GM21723 (cell line): ENCODE results near the gene SLC47A1.
"Not testable (repeated sequence)": the region's sequence is repeated elsewhere in the genome, so short reads cannot be mapped to it uniquely, and the experiment has no call there.

Experiments
- ATAC-seq: cut with Tn5 transposase; IDR thresholded peaks from one replicate; pipeline ENCODE4 v1.9.1; 2021; ENCODE audit warnings: mild to moderate bottlenecking, moderate library complexity; ENCODE audit not compliant: unreplicated experiment

The SLC47A1 gene, protein sequence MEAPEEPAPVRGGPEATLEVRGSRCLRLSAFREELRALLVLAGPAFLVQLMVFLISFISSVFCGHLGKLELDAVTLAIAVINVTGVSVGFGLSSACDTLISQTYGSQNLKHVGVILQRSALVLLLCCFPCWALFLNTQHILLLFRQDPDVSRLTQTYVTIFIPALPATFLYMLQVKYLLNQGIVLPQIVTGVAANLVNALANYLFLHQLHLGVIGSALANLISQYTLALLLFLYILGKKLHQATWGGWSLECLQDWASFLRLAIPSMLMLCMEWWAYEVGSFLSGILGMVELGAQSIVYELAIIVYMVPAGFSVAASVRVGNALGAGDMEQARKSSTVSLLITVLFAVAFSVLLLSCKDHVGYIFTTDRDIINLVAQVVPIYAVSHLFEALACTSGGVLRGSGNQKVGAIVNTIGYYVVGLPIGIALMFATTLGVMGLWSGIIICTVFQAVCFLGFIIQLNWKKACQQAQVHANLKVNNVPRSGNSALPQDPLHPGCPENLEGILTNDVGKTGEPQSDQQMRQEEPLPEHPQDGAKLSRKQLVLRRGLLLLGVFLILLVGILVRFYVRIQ

DNA sequence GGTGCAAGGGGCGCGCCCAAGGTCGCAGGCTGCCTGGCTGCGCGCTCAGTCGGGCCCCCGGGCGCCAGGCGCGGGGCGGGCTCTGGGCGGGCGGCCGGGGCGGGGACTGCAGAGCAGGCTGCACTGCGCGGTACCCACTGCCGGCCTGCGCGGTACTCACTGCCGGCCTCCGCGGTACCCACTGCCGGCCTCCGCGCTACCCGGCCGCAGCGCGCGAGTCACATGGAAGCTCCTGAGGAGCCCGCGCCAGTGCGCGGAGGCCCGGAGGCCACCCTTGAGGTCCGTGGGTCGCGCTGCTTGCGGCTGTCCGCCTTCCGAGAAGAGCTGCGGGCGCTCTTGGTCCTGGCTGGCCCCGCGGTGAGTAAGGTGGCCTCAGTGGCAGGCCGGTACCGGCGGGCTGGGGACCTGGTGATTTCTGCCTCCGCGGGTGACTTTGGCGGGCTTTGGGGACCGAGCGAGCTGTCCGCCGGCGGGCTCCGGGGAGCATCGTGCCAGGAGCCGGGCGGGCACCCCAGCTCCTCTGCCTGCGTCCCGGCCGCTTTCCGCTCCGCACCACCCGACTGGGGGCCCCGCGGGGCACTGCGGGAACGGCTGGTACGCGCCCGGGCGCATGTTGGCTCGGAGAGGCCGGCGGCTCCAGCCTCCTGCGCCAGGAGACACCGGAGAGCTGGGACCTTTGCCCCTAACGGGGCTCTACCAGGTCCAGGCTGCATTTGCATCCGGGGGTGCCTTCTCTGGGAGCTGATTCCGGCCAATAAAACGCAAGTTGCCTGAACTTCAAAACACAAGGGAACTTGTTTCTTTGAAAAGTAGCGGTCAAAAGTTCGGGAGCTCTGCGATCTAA, at the start of gene SLC47A1:
Gene SLC47A1, plus strand, starts transcription at position 137 of the 844 bp plus-strand sequence. Its CDS starts 86 bp downstream, at position 223.
- no peak for ATAC-seq

DNA sequence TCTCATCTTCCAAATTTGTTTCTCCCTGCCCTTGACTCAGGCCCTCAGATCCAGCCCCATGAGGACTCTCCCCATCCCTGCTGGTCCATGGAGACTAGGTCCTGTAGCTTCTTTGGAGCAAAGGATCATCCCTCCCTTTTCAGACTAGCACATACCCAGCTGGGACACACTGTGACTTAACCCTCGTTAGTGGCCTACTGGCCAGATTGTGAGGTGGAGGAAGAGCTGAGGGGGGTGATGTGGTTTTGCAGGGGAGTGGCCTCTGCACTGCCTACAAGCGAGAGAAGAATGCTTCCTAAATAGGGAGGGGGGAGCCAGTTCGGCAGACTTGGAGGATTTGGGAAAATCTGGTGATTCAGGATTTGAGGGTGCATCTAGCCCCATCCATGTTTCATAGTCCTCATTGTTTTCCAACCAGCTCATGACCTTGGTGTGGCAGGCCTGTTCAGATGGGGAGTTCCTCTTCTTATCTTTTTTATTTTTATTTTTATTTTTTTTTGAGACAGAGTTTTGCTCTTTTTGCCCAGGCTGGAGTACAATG, 47.8 kb upstream of the SLC47A1 start:
- ATAC-seq, result no peak

DNA sequence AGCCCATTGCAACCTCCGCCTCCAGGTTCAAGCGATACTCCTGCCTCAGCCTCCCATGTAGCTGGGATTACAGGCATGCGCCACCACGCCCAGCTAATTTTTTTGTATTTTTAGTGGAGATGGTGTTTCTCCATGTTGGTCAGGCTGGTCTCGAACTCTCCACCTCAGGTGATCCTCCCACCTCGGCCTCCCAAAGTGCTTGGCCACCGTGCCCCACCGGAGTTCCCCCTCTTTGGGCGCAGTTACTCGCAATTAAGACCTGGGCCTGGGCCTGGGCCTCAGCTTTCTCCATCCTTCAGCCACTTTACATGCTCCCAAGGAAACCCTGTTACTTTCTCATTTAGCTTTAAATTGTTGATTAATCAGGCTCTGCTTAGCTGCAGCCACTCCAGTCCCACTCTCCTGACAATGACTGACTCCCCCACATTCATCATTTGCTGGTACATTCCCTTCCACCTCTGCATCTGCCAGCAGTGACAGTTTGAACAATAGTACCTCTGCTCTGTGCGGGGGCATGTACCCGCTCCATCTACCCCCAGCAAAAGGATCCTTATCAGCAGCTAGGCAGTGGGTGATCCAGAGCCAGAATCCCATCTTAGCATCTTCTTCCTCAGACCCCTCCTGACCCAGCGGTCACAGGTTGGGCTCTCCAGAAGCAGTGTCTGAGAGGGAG, 47.2 kb upstream of the SLC47A1 start:
- ATAC-seq, result no peak

DNA sequence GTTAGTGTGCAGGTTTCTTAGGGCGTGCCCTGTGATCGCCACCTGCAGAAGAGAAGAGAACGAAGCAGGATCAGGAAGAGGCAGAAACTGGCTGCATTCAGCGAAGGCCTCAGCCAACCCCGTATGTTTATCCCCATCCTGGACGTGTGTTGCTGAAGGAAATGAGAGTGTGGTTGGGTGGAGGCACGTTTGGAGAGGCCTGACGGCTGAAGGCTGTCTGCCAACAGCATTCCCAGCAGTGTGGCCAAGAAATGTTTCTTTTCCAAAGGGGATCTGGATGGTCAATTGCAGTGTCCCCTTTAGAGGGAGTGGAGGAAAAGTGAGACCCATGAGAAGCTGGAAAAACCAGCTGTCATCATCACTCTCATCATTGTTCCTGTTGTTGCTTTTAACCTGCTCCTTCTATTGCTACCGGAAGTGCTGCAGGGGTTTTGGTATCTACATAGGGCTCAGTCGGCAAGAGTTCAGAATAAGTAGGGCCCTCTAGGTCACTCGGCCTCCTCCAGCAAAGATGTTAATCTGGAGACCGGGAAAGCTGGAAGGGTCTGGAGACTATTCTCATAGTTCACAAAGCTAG, 46.5 kb upstream of the SLC47A1 start:
- ATAC-seq, result no peak

DNA sequence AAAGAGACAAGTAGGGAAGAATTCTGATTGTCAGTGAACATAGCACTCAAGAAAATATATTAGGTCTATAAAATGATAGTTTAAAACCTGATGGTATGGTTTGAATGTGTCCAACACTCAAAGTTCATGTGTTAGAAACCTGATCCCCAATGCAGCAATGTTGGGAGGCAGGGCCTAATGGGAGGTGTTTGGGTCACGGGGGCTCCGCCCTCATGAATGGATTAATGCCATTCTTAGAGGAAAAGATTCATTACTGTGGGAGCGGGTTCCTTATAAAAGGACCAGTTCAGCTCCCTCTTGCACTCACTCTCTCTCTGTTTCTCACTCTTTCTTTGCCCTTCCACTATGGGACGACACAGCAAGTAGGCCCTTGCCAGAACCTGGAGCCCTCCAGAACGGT, 41.5 kb upstream of the SLC47A1 start:
- ATAC-seq, result no peak

DNA sequence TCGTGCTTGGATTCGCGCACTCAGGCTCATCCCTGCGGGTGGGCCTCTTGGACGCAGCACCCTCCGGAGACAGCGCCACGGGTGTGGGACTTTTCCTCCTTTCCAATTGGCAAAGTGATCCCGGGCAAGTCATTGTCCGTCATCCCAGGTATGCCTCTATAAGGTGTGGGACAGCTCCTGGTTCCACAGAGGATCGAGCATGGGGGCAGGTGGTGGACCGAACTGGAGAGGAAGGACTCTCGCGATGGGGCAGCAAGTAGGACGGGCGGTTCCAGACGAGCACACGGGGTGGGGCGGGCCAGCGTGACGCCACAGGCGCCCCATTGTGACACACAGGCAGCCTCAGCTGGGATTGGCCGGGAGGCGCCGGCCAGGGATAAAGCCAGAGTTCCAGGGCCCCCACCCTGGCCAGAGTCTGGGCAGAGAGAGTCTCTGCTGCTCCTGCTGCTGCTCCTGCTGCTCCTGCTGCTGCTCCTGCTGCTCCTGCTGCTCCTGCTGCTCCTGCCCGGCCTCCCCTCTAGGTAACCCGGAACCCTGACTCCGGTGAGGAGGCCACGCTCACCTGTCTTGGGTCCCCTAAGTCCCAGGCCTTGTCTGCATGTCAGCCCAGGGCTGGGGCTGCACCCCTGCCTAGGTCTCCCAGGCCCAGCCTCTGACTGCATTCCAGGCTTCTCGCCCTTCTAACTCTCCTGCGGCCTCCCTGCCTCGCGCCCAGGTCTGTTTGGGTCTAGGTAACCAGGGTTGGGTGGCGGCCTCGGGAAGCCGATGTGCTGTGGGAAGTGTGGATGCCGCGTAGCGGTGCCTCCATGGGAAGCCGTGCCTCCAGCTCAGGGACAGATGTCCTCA, 38.5 kb upstream of the SLC47A1 start:
- ATAC-seq, result no peak

DNA sequence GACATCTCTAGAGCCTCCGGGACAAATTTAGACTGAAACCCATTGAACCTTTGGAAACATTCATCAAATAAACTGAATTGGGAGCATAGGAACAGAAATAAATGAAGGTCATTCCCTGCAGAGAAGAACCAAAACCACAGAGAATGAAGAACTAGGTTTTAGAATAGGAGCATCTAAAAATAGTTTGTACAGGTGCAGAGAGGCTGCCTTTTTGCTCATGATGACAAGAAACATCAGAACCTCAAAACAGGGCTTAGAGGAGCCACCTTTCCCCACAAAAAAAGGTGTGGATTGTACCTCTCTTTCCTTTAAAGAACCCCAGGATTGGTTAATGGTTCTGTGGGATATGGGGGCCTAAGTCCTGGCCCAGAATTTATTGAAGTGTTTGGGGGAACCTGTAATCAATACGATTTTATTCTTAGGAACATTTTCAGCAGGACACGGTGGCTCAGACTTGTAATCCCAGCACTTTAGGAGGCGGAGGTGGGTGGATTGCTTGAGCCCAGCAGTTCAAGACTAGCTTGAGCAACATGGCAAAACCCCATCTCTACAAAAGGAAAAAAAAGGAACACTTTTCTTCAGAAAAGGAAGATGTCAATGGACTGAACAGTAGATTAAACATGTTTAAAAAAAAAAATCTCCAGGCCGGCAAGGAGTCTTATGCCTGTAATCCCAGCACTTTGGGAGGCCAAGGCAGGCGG, 37.7 kb upstream of the SLC47A1 start:
- no peak for ATAC-seq

DNA sequence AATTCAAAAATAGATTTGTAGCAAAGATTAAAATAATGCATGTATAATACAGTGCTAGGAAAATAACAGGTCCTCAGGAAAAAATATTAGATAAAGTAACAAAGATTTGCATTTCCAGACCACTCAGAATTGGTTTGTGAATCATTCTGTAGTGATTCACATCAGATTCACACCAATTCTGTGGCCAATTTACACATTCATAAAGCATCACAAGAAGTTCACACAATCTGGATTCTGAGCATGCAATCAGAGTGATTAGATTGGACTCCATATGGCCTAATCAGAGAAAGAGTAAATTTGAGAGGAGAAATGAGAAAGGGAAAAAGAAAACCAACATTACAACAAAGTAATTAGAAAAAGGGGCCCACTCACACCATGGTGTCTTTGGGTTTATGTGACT, 36.0 kb upstream of the SLC47A1 start:
- no peak for ATAC-seq

DNA sequence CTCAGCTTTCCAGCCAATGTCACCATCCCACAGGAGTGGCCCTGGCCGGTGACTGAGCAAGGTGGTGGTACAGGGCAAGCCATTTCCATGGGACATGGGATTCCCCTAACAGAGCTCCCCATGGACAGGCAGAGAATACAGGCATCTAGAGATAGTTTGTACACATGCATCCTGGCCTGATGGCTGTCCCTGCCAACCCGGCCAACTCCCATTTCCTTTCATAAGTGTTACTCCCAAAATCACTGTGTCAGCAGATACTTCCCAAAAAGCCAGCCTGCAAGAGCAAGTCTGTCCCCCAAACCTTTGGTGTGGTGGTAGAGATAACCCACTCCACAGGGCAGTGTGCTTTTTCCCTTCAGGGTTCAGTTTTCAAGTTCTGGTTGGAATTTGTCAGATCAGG, 32.4 kb upstream of the SLC47A1 start:
- no peak for ATAC-seq

DNA sequence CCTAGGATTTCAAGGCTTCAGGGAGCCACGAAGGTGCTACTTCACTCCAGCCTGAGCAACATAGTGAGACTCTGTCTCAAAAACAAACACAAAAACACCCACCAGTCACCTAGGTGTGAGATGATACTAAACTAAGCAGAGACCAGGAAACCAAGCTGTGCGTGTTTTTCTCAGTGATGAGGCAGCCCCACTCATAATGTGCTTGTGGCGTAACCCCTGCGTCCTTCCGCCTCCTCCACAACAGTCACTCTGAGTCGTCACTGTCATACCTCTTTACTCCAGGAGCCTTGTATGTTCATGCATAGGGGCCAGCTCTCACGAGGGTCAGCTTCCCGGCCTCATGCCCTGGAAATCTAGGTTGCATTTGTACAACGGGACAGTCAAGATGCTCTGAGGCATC, 31.1 kb upstream of the SLC47A1 start:
- ATAC-seq, result no peak

DNA sequence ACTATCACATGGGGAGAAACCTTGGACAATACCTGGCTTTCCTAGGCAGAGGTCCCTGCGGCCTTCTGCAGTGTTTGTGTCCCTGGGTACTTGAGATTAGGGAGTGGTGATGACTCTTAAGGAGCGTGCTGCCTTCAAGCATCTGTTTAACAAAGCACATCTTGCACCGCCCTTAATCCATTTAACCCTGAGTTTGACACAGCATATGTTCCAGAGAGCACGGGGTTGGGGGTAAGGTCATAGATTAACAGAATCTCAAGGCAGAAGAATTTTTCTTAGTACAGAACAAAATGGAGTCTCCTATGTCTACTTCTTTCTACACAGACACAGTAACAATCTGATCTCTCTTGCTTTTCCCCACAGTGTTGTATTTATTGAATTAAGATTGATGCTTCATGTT, 28.1 kb upstream of the SLC47A1 start:
- not testable (repeated sequence) for ATAC-seq

DNA sequence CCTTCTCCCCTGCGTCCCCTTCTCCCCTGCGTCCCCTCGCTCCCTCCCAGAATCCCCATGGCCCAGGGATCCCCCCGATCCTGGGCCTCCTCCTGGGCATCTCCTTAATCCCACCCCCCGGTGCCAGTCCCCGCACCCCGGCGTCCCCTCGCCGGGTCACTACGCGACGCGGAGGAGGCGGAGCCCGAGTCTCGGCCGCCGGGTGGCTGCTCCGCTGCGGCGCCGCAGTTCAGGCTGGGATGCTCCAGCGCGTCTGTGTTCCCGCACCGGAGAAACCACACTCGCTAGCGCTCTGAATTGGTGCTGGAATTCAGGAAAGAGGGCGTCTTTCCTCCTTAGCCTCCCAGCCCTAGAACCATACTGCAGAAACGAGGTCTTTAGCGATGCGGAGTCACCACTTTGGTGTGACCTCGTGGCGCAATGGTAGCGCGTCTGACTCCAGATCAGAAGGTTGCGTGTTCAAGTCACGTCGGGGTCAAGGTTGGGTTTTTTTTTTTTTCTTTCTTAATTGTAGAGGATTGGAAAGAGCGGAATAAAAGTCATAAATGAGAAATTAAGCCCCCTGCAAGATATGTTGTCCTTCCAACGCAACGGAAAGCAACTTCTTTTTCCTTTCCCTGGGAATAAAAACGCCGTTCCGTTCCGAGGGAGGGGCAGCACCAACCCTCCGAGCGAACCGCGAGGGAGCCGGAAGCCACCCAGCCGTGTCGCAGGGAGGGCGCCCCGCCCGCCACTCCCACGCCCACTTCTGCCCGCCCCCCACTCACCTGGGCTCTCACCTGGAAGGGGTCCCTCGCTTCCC, 25.7 kb upstream of the SLC47A1 start:
- peak; percentile 75 for ATAC-seq

DNA sequence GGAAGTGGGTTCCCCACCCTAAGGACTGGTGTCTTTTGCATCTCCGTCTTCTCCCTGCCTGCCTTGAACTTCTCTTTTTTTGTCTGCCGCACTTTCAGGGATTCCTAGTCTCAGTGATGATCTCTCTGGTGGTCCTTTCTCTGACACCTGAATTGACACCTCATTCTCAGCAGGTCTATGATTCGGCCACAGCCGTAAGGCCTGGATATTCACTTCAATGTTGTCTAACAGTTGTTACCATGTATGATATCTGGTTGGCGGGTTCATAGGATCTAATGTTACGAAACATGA, 25.1 kb upstream of the SLC47A1 start:
- ATAC-seq, result no peak

DNA sequence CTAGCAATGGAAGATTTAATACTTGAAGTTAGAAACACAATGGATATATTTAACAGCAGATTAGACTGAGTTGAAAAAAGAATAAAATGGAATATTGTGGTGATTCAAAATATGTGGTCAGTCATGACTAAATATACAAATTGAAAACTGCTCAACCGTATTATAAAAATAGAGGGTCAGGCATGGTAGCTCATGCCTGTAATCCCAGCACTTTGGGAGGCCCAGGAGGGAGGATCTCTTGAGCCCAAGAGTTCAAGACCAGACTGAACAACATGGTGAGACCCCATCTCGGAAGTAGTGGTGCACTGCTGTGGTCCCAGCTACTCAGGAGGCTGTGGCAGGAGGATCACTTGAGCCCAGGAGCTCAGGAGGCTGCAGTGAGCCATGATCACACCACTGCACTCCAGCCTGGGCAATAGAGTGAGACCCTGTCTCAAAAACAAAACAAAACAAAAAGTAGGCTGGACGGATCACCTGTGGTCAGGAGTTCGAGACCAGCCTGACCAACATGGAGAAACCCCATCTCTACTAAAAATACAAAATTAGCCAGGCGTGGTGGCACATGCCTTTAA, 24.3 kb upstream of the SLC47A1 start:
- ATAC-seq, result not testable (repeated sequence)

DNA sequence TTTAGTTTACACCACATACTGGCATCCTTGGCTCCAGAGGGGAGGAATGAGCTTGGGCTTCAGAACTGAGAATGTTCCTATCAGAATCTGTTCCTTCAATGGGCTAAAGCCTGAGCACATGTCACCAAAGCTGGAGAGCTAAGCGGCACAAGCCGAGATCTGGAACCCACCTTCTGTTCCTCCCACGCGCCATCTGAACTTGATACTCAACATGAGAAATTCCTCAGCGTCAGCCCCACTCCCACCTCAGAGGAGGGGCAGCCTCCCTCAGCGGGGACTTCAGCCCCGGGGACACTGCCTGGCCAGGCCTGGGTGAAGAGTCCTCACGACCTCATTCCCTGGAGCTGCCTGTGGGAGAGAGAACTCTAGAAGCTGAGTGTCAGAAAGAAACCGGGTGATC, 22.8 kb upstream of the SLC47A1 start:
- no peak for ATAC-seq

DNA sequence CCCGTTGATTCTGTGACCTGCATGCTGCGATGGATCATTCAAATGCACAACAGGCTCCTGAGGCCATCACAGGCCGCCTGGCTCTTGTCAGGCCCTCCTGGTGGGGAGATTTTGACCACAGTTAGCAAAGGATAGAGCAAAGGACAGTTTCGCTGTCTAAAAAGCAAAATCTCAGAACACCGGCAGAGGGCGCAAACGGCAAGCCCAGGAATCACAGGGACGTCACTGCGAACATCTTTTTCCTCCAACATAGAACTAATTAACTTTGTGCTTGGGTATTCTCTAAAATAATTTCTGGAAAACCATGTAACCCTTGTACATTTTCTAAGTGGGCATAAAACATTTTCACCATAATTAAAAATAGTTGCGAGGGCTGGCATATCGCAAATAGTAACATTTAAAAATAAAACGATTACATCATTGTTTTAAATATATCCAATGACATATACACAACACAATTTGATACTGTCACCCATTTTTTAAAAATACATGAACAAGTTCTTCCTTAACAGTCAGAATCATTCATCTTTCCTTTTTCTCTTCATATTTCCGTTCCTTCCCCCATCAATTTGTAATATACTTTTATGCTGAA, 19.7 kb upstream of the SLC47A1 start:
- no peak for ATAC-seq

DNA sequence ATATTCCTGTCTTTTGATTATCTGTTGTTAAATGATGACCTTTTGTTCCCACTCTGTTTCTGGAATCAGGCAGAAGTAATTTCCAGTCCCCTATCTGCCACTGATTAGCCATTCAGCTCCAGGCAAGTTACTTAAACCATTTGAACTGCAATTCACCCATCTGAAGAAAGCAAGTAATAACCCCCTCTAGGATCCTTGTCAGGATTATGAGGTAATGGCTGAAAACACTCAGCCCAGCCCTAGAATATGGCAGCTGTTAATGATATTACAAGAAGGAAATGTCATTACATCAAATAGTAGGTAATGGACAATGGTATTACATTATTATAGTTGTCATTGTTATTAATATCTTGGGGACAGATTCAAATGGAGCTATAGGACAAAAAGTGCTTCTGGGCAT, 16.0 kb upstream of the SLC47A1 start:
- no peak for ATAC-seq
